ENCODE results near the gene KIF24. TPM values are rescaled to one million over a fixed set of nuclear protein-coding genes. Genes with fewer than 3 reads are reported as not detected.
"Not testable (repeated sequence)": the region's sequence is repeated elsewhere in the genome, so short reads cannot be mapped to it uniquely, and the experiment has no call there.

Gene KIF24
- polyA plus RNA-seq, 2 donors = 0.90 to 1.0 TPM

GRCh38 chr9:34372467-34373011 lies 43.5 kb upstream of the KIF24 start:
- Histone ChIP-seq H3K4me1 (ENCODE audit: control insufficient read depth in 2 of 2, insufficient read depth in 2 of 2, low read length in 1 of 2) (peaks cover 0 to 7% of the 10 kb centered on the region in 2 donors), H3K27ac (ENCODE audit: low read depth in 2 of 2, low read length in 1 of 2) (no peak overlapping the region), H3K9me3 (ENCODE audit: control insufficient read depth in 2 of 2, insufficient read depth in 1 of 2, low read depth in 1 of 2, low read length in 1 of 2) (peaks cover 0 to 4% of the 10 kb centered on the region in 2 donors), H3K4me3 (ENCODE audit: low read depth in 1 of 2, low read length in 2 of 2) (no peak overlapping the region), H3K36me3 (ENCODE audit: control insufficient read depth in 2 of 2, insufficient read depth in 2 of 2, low read length in 1 of 2) (peaks cover 0 to 23% of the 10 kb centered on the region in 2 donors), H3K27me3 (ENCODE audit: control insufficient read depth in 1 of 2, insufficient read depth in 2 of 2, low read length in 2 of 2) (no peaks in the 10 kb centered on the region)
- WGBS, 2 donors = 72 to 86% methylated on average over 41 of the region's 41 CpGs

- Histone ChIP-seq H3K27ac (ENCODE audit: low read depth in 2 of 2, low read length in 1 of 2) (no peak overlapping the region), H3K36me3 (ENCODE audit: control insufficient read depth in 2 of 2, insufficient read depth in 2 of 2, low read length in 1 of 2) (peaks cover 0 to 23% of the 10 kb centered on the region in 2 donors), H3K4me1 (ENCODE audit: control insufficient read depth in 2 of 2, insufficient read depth in 2 of 2, low read length in 1 of 2) (peaks cover 0 to 7% of the 10 kb centered on the region in 2 donors), H3K9me3 (ENCODE audit: control insufficient read depth in 2 of 2, insufficient read depth in 1 of 2, low read depth in 1 of 2, low read length in 1 of 2) (peaks cover 0 to 4% of the 10 kb centered on the region in 2 donors), H3K27me3 (ENCODE audit: control insufficient read depth in 1 of 2, insufficient read depth in 2 of 2, low read length in 2 of 2) (no peaks in the 10 kb centered on the region), H3K4me3 (ENCODE audit: low read depth in 1 of 2, low read length in 2 of 2) (no peak overlapping the region)
- 88 to 92% methylated on average over 60 of the region's 60 CpGs for WGBS, 2 donors
Observed at GRCh38 chr9:34371886-34372466, 42.9 kb upstream of the KIF24 start.

- 73 to 81% methylated on average over 104 to 105 of the region's 105 CpGs for WGBS, 2 donors
- peaks cover 0 to 23% of the 10 kb centered on the region in 2 donors for H3K36me3 ChIP-seq (ENCODE audit: control insufficient read depth in 2 of 2, insufficient read depth in 2 of 2, low read length in 1 of 2)
- peak overlapping the region in 1 of 2 donors; percentile 4 for H3K4me3 ChIP-seq (ENCODE audit: low read depth in 1 of 2, low read length in 2 of 2)
- H3K27me3 ChIP-seq (ENCODE audit: control insufficient read depth in 1 of 2, insufficient read depth in 2 of 2, low read length in 2 of 2) = no peaks in the 10 kb centered on the region
- H3K27ac ChIP-seq (ENCODE audit: low read depth in 2 of 2, low read length in 1 of 2) = no peak overlapping the region
- H3K9me3 ChIP-seq (ENCODE audit: control insufficient read depth in 2 of 2, insufficient read depth in 1 of 2, low read depth in 1 of 2, low read length in 1 of 2) = peaks cover 0 to 4% of the 10 kb centered on the region in 2 donors
- H3K4me1 ChIP-seq (ENCODE audit: control insufficient read depth in 2 of 2, insufficient read depth in 2 of 2, low read length in 1 of 2) = peaks cover 0 to 7% of the 10 kb centered on the region in 2 donors
Observed at GRCh38 chr9:34370970-34371880, 42.2 kb upstream of the KIF24 start.

- Histone ChIP-seq H3K9me3 (ENCODE audit: control insufficient read depth in 2 of 2, insufficient read depth in 1 of 2, low read depth in 1 of 2, low read length in 1 of 2) (peaks cover 0 to 4% of the 10 kb centered on the region in 2 donors), H3K36me3 (ENCODE audit: control insufficient read depth in 2 of 2, insufficient read depth in 2 of 2, low read length in 1 of 2) (peaks cover 0 to 23% of the 10 kb centered on the region in 2 donors), H3K4me1 (ENCODE audit: control insufficient read depth in 2 of 2, insufficient read depth in 2 of 2, low read length in 1 of 2) (peaks cover 0 to 7% of the 10 kb centered on the region in 2 donors), H3K27ac (ENCODE audit: low read depth in 2 of 2, low read length in 1 of 2) (no peak overlapping the region), H3K27me3 (ENCODE audit: control insufficient read depth in 1 of 2, insufficient read depth in 2 of 2, low read length in 2 of 2) (no peaks in the 10 kb centered on the region), H3K4me3 (ENCODE audit: low read depth in 1 of 2, low read length in 2 of 2) (no peak overlapping the region)
- WGBS, 2 donors = 74 to 83% methylated on average over 23 of the region's 23 CpGs
Observed at GRCh38 chr9:34370335-34370969, 41.4 kb upstream of the KIF24 start.

GRCh38 chr9:34369636-34370035 lies 40.6 kb upstream of the KIF24 start:
- Histone ChIP-seq H3K36me3 (ENCODE audit: control insufficient read depth in 2 of 2, insufficient read depth in 2 of 2, low read length in 1 of 2) (peaks cover 0 to 23% of the 10 kb centered on the region in 2 donors), H3K4me1 (ENCODE audit: control insufficient read depth in 2 of 2, insufficient read depth in 2 of 2, low read length in 1 of 2) (peaks cover 0 to 5% of the 10 kb centered on the region in 2 donors)
- 90 to 96% methylated on average over 4 of the region's 4 CpGs for WGBS, 2 donors

GRCh38 chr9:34368796-34369195 lies 39.7 kb upstream of the KIF24 start:
- 93 to 96% methylated on average over 5 of the region's 5 CpGs for WGBS, 2 donors
- not testable (repeated sequence) for H3K4me1 ChIP-seq (ENCODE audit: control insufficient read depth in 2 of 2, insufficient read depth in 2 of 2, low read length in 1 of 2); H3K27ac ChIP-seq (ENCODE audit: low read depth in 2 of 2, low read length in 1 of 2); H3K4me3 ChIP-seq (ENCODE audit: low read depth in 1 of 2, low read length in 2 of 2); H3K27me3 ChIP-seq (ENCODE audit: control insufficient read depth in 1 of 2, insufficient read depth in 2 of 2, low read length in 2 of 2); H3K9me3 ChIP-seq (ENCODE audit: control insufficient read depth in 2 of 2, insufficient read depth in 1 of 2, low read depth in 1 of 2, low read length in 1 of 2)
- peaks cover 0 to 23% of the 10 kb centered on the region in 2 donors for H3K36me3 ChIP-seq (ENCODE audit: control insufficient read depth in 2 of 2, insufficient read depth in 2 of 2, low read length in 1 of 2)

More at GRCh38 chr9:34369636-34370035, 40.6 kb upstream of the KIF24 start:
- Histone ChIP-seq H3K9me3 (ENCODE audit: control insufficient read depth in 2 of 2, insufficient read depth in 1 of 2, low read depth in 1 of 2, low read length in 1 of 2) (peaks cover 0 to 4% of the 10 kb centered on the region in 2 donors), H3K27me3 (ENCODE audit: control insufficient read depth in 1 of 2, insufficient read depth in 2 of 2, low read length in 2 of 2) (no peaks in the 10 kb centered on the region), H3K27ac (ENCODE audit: low read depth in 2 of 2, low read length in 1 of 2) (no peak overlapping the region), H3K4me3 (ENCODE audit: low read depth in 1 of 2, low read length in 2 of 2) (no peak overlapping the region)

- H3K4me1 ChIP-seq (ENCODE audit: control insufficient read depth in 2 of 2, insufficient read depth in 2 of 2, low read length in 1 of 2); H3K27me3 ChIP-seq (ENCODE audit: control insufficient read depth in 1 of 2, insufficient read depth in 2 of 2, low read length in 2 of 2); H3K9me3 ChIP-seq (ENCODE audit: control insufficient read depth in 2 of 2, insufficient read depth in 1 of 2, low read depth in 1 of 2, low read length in 1 of 2); H3K27ac ChIP-seq (ENCODE audit: low read depth in 2 of 2, low read length in 1 of 2); H3K4me3 ChIP-seq (ENCODE audit: low read depth in 1 of 2, low read length in 2 of 2): not testable (repeated sequence)
- peaks cover 0 to 23% of the 10 kb centered on the region in 2 donors for H3K36me3 ChIP-seq (ENCODE audit: control insufficient read depth in 2 of 2, insufficient read depth in 2 of 2, low read length in 1 of 2)
- 92 to 95% methylated on average over 3 of the region's 3 CpGs for whole genome bisulfite sequencing, 2 donors
Observed at GRCh38 chr9:34367751-34368410, 38.8 kb upstream of the KIF24 start.

- Histone ChIP-seq H3K27me3 (ENCODE audit: control insufficient read depth in 1 of 2, insufficient read depth in 2 of 2, low read length in 2 of 2) (no peaks in the 10 kb centered on the region), H3K36me3 (ENCODE audit: control insufficient read depth in 2 of 2, insufficient read depth in 2 of 2, low read length in 1 of 2) (peaks cover 0 to 11% of the 10 kb centered on the region in 2 donors), H3K9me3 (ENCODE audit: control insufficient read depth in 2 of 2, insufficient read depth in 1 of 2, low read depth in 1 of 2, low read length in 1 of 2) (peaks cover 0 to 2% of the 10 kb centered on the region in 2 donors), H3K27ac (ENCODE audit: low read depth in 2 of 2, low read length in 1 of 2) (no peak overlapping the region), H3K4me1 (ENCODE audit: control insufficient read depth in 2 of 2, insufficient read depth in 2 of 2, low read length in 1 of 2) (peaks cover 0 to 2% of the 10 kb centered on the region in 2 donors), H3K4me3 (ENCODE audit: low read depth in 1 of 2, low read length in 2 of 2) (no peak overlapping the region)
- WGBS, 2 donors = 89 to 93% methylated on average over 2 of the region's 2 CpGs
Observed at GRCh38 chr9:34366365-34366764, 37.3 kb upstream of the KIF24 start.

GRCh38 chr9:34365282-34365681 lies 36.2 kb upstream of the KIF24 start:
- Histone ChIP-seq H3K27ac (ENCODE audit: low read depth in 2 of 2, low read length in 1 of 2) (no peak overlapping the region), H3K4me1 (ENCODE audit: control insufficient read depth in 2 of 2, insufficient read depth in 2 of 2, low read length in 1 of 2) (no peaks in the 10 kb centered on the region), H3K9me3 (ENCODE audit: control insufficient read depth in 2 of 2, insufficient read depth in 1 of 2, low read depth in 1 of 2, low read length in 1 of 2) (no peaks in the 10 kb centered on the region), H3K27me3 (ENCODE audit: control insufficient read depth in 1 of 2, insufficient read depth in 2 of 2, low read length in 2 of 2) (no peaks in the 10 kb centered on the region), H3K4me3 (ENCODE audit: low read depth in 1 of 2, low read length in 2 of 2) (no peak overlapping the region), H3K36me3 (ENCODE audit: control insufficient read depth in 2 of 2, insufficient read depth in 2 of 2, low read length in 1 of 2) (peaks cover 0 to 5% of the 10 kb centered on the region in 2 donors)
- 55 to 61% methylated on average over 2 of the region's 2 CpGs for WGBS, 2 donors

Data from esophagus (tissue), 2 donors.